ENCODE measurements around the gene CORO1C. TPM values are rescaled to one million over a fixed set of nuclear protein-coding genes. Genes with fewer than 3 reads are reported as not detected.
"Not testable (repeated sequence)": the region's sequence is repeated elsewhere in the genome, so short reads cannot be mapped to it uniquely, and the experiment has no call there.

CORO1C gene
- 10 to 100 TPM; 52.9 to 65.9 (median 61.8) TPM for polyA plus RNA-seq (ENCODE audit: insufficient read length in 4 of 4)

DNA sequence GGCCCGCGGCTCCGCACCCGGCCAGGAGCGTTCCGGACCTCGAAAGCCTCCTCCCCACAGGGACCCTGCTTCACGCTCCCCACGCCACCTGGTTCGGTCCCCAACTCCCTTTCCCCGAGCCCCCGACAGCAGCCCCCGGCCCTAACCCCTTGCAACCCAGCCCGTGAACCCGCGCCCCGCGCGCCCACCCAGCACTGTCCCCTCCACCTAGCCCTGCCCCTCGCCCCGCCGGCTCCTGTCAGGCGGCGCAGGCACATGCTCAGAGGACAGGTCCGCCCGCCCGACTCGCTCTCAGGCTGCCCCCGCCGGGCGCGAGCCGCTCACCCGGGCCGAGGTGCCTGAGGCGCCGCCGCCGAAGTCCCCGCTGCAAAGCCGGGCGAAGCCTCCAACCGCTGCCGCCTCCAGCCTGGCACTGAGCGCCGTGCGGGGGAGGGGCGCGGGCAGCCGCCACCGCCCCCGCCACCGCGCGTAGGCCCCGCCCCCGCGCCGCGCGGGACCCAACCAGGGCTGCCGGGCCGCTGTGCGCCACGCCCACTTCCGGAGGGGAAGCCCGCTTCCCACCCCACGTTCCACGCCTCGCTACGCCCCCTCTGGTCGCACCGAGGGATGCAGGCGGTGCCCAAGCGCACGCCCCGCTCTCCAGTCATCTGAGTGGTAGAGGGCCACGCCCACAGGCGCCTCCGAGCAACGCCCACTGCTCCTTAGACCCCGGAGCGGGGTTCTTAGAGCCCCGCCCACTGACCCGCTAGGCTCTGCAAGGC, at the start of gene CORO1C:
Gene CORO1C (minus strand): TSS at position 414 of the 761 bp plus-strand sequence. CDS start 30,200 bp downstream, outside the sequence.
- peak; percentile 86 to 93 (median 89) for DNase-seq (ENCODE audit: low read depth in 4 of 4, low spot score in 2 of 4)

DNA sequence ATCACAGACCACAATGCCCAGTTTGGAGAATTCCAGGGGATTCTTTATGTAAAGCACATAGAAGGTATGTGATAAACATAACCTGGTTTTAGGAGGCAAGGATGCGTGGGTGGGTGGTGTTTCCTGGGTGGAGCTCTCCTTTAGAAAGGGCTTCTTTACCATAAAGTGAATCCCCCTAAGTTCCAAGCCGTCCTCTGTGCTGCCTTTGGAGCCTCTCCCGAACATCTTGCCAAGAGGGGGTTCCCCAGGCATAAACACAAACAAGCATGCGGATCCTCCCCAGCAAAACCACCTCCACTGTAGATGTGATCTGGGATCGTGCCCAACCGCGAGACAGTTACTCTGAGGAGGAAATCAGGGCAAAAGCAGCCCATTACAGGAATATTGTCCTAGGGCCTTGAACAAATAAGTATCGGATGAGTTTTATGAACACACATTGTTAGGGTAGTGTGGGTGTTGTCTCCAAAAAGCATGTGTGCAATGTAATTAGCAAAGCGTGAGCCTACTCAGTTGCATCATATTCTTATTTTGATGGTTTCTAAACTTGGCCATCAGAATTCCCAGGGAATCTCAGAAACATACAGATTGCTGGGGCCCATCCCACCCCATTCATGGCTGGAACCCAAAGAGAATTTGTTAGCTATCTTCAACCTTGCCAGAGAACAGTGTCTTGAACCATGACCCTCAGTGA, 48.8 kb upstream of the CORO1C start:
- DNase-seq (ENCODE audit: low read depth in 4 of 4, low spot score in 2 of 4), result no peak

DNA sequence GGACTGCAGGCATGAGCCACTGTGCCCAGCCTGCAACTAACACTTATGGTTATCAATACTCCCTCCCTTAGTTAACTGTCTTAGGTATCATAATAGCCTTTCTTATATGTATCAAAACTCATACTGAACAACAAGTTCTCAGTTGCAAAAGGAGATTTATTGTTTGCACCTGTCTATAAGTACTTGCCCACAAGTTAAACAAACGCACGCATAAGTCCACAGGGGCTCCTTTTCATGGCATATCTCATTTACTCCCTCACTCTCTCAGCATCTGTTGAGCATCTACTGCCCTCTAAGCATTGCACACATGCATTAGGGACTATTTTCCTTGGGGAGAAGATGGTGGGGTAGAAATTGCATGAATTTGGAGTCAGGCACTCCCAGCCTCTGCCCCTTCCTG, 46.7 kb upstream of the CORO1C start:
- no peak for DNase-seq (ENCODE audit: low read depth in 4 of 4, low spot score in 2 of 4)

DNA sequence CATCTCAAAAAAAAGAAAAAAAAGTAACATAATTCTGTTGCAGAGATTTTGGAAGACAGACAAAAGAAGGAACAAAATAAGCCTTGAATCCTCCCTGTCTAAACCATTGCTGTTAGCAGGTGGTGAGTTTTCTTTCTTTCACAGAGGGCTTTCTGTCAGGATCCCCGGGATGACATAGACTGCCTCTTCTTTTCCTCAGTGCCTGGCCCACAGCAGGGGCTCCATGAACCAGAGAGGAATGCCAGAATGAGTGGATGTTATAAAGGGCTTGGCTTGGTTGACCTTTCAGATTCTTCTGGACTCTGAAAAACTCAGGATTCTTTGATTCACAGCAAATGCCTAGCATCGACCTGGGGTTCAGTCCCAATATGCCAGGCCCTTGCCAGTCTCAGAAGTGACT, 45.8 kb upstream of the CORO1C start:
- DNase-seq (ENCODE audit: low read depth in 4 of 4, low spot score in 2 of 4), result no peak

DNA sequence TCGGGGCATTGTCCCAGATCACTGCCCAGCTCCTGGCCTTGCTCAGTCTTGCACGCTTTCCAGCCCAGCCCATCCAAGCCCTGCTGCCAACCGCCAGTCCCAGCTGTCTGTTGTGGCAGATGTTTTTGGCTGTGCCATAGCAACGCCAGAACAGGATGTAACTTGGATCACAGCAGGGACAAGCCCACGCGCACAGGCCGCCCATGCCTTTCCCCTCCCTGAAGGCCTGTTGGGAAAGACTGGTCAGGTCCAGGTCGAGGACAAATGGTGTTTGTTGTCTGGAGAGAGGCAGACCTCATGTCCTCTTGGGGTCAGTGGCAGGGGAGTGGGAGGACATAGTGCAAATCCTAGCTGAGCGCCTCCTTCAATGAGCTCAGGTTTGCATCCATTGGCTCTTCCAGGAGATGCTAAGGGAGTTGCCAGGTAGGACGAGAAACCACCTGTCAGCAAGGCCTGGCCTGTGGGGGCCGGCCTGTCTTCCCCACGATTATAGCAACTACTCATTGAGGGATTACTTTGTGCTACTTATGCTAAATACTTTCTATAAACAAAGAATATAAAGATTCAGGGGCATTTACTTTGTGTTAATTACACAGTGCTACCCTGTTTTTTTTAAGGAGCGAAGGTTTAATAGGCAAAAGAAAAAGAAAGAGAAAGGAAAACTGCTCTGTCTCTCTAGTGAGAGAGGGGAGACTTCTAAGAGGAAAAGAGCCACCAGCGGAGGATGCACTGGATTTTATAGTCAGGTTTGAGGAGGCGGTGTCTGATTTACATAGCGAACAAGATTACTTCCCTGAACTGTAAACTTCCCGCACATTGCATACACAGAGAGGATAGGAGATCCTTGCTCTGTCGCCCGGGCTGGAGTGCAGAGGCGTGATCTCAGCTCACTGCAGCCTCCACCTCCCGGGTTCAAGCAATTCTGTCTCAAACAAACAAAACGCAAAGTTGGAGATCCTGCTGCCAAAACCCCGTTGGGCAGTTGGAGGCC, 42.8 kb upstream of the CORO1C start:
- DNase-seq (ENCODE audit: low read depth in 4 of 4, low spot score in 2 of 4), result peak in 1 of 4 donors; percentile 47

DNA sequence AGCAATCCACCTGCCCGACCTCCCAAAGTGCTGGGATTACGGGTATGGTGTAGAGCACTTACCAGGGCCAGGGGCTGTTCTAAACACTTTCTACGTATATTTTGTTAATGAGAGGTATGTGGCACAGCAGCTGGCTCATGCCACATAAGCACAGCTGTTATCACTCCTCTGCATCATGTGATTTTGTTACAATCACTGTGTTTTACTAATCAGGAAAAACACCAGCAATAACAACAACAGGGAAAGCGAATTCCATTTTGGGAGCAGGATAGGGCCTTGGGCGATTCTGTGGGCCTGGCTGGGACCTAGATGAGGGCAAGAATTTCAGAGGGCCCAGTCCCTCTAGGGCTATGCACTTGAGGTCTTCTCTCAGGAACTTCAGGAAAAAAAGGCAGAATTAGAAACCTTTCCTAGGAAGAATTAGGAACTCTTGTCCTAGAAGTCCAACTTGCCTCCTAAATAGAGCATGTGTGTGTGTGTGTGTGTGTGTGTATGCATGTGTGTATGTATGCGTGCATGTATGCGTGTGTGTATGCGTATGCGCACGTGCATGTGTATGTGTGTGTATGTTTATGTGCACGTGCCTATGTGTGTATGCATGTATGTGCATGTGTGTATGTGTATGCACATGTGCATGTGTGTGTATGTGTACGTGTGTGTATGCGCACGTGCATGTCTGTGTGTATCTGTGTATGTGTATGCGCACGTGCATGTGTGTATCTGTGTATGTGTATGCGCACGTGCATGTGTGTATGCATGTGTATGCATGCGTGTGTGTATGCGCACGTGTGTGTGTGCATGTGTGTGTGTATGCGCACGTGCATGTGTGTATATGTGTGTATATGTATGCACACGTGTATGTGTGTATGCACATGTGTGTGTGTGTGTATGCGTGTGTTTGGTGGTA, 41.8 kb upstream of the CORO1C start:
- DNase-seq (ENCODE audit: low read depth in 4 of 4, low spot score in 2 of 4), result no peak

DNA sequence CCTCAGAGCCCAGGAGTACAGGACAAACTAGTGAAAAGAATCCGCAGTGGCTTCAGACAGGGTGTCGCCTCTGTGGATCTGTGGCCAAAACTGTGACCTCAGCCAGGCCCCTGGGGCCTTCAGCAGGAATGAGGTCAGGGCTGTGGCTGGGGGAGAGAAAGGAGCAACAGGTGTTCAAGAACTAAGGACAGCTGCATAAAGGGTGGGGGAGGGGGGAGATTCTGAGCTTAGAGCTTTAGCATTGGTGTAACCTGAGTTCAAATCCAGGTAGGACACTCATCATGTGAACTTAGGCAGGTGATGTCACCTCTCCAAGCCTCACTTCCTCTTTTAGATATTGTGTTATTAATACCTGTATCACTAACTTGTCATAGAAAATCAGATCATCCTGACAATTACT, 40.9 kb upstream of the CORO1C start:
- DNase-seq (ENCODE audit: low read depth in 4 of 4, low spot score in 2 of 4), result no peak

DNA sequence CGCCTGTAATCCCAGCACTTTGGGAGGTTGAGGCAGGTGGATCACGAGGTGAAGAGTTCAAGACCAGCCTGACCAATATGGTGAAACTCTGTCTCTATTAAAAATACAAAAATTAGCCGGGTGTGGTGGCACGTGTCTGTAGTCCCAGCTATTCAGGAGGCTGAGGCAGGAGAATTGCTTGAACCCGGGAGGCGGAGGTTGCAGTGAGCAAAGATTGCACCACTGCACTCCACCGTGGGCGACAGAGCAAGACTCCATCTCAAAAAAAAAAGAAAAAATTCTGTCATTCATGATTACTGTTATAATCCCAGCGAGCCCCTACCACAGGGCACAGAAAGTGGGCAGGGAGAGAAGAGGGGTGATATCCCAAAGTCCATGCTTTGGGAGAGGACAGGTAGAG, 40.5 kb upstream of the CORO1C start:
- DNase-seq (ENCODE audit: low read depth in 4 of 4, low spot score in 2 of 4), result not testable (repeated sequence)

DNA sequence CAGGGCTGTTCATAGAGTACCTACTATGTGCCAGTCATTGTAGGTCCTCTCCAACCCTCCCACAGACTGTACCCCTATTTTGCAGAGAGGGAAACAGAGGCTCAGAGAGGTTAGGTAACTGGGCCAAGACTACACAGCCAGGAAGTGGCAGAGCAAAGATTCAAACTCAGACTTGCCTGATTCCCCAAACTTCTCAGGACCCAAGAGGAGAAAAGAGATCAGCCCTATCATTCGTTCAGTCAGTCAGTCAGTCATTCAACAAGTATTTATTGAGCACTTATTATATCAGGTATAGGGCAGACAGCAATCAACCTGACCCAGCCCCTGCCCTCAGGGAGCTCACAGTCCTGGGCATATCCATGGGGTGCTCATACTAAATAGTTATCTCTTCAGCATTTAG, 39.6 kb upstream of the CORO1C start:
- DNase-seq (ENCODE audit: low read depth in 4 of 4, low spot score in 2 of 4), result no peak

DNA sequence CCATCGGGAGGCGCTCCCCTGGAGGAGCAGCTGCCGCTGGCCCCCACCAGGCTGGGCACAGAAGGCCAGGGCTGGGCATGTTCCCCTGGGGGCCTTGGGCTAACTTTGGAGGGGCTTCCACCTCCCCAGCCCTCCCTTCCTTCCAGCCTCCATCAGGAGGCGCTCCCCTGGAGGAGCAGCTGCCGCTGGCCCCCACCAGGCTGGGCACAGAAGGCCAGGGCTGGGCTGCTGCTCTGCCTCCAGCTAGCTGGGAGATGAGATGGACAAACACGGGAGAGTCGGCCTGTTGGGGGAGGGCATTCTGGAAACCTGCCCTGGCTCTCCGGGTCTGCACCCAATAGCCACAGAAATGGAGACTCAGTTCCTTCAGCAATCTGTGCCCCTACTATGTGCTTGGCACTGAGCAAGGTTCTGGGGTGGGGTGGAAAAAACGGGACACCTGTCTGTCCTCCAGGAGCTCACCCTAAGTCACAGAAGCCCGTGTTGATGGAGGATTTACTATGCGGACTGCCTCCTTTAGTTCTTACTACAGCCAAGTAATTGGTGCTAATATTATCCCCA, 39.0 kb upstream of the CORO1C start:
- DNase-seq (ENCODE audit: low read depth in 4 of 4, low spot score in 2 of 4), result no peak

DNA sequence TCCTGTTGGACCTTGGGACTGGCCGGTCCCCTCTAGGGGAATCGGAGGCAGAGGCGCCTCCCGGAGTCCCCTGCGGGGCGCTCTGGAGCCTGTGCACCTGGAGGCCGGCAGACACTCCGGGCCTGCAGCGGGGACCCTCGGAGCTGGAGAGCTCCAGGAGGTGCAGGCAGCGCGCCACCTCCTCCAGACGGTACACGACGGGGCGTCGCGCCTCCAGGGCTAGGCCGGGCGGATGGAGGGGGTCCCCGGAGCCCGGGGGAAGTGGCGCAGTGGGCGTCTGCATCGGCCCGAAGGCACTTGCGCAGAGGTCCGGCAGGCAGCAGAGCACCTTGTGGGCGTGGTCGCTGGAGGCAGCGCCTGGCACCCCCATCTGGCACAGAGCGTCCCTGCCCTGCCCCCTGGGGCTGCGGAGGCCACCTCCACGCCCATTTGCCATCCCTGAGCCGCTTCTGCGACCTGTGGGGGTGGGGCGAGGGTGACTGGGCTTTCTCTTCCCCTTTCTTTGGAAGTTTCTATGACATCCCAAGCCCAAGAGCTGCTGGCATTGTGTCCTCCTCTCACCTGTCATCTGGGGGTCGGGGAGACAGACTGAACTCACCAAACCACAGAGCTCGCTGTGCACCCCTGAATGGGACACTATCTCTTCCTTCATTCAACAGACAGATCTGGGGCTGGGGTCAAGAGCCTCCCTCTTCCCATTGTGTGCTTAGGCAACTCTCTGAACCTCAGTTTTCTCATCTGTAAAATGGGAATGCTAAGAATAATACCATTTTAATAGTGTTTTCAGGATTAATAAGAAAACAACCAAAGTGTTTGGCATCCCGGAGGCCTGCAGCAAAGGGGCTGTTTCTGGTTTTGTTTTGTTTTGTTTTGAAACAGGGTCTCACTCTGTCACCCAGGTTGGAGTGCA, 37.5 kb upstream of the CORO1C start:
- DNase-seq (ENCODE audit: low read depth in 4 of 4, low spot score in 2 of 4), result no peak

DNA sequence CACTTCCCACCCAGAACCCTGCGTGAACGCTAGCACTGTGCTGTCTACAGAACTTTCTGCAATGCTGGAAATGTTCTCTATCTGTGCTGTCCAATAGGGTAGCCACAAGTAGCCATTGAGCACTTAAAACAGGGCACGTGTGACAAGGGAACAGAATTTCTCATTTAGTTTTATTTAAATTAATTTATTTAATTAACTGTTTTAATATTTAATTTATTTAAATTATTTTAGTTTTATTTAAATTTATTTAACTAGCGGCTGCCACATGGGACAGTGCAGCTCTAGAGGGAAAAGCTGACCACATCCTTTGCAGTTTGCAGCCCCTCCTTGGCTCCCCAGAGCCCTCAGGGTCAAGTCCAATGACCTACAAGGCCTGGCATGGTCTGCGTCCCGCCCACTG, 35.0 kb upstream of the CORO1C start:
- DNase-seq (ENCODE audit: low read depth in 4 of 4, low spot score in 2 of 4), result no peak

DNA sequence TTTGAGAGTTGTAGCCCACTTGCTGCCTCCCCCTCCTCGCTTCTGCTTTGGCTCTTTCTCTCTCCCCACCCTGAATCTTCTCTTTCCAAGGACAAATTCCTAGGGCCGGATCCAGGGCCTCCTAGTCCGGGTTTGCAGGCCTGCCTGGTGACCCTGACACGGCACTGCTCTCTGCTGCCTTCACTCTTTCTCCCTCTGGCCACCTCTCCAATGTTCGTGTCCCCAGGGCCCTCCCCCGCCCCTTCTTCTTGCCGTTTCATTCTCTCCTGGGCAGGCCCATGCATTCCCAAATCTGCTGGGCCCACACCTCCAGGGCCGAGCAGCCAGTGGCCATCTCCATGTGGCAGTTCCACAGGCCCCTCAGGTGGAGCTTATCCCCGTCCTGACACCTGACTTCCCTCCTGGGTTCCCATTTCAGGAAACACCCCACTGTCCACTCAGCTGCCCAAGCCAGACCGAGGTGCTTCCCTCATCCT, 34.0 kb upstream of the CORO1C start:
- DNase-seq (ENCODE audit: low read depth in 4 of 4, low spot score in 2 of 4), result no peak

DNA sequence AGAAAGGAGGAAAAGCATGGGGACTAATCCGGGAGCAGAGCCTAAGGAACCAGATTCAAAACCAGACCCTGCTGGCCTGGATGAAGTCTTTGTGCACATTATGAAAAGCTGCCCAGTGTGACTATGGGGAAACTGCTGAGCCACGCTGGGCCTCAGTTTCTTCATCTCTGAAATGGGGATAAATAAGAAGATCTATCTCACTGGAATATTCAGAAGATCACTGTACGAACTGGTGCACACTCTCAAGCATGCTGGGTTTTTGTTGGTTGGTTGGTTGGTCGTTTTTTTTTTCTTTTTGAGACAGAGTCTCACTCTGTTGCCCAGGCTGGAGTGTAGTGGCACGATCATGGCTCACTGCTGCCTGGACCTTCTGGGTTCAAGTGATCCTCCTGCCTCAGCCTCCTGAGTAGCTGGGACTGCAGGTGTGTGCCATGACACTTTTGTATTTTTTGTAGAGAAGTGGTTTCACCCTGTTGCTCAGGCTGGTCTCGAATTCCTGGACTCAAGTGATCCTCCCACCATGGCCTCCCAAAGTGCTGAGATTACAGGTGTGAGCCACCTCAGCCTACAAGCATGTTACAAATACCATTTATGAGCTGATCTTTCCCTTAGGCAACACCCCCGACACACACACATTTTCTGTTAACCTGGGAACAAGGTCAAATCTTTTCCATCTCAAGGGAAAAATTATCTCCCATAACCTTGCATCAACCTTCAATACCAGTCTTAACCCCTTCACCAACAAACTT, 33.4 kb upstream of the CORO1C start:
- DNase-seq (ENCODE audit: low read depth in 4 of 4, low spot score in 2 of 4), result no peak

DNA sequence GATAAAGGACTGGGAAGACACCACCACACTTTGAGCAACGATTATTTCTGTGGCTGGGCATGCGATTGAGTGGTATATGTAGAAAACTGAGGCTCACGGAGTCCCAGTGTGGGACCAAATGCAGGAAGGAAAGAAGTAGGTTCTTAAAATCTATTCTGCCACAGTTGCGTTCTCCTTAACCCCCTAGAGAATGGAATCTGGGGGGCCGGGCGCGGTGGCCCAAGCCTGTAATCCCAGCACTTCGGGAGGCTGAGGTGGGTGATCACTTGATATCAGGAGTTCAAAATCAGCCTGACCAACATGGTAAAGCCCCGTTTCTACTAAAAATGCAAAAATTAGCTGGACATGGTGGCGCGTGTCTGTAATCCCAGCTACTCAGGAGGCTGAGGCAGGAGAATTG, 29.9 kb upstream of the CORO1C start:
- DNase-seq (ENCODE audit: low read depth in 4 of 4, low spot score in 2 of 4), result no peak

DNA sequence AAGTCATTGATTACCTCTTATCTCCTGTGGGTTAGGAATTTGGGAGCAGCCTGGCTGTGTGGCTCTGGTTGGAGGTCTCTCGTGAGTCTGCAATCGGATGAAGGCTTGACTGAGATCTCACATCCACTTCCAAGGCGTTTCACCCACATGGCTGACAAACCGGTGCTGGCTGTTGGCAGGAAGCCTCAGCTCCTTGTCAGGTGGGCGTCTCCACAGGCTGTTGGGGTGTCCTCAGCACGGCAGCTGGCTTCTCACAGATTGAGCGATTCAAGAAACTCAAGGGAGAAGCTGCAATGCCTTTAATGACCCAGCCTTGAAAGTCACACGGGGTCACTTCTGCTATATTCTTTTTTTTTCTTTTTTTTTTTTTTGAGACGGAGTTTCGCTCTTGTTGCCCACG, 28.6 kb upstream of the CORO1C start:
- no peak for DNase-seq (ENCODE audit: low read depth in 4 of 4, low spot score in 2 of 4)

DNA sequence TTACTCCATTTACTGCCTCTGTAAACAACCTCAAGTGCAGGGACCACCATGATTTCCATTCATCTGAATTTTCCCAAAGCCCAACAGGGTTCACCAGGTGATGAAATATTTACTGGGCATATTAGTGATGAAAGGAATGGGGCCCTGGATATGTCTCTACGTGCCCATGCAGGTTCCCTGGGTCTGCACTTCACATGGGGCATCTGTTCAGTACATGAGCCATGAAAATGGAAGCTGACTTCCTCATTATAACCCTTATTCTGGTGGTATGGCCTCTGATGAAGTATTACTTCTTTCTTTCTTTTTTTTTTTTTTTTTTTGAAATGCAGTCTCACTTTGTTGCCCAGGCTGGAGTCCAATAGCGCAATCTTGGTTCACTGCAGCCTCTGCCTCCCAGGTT, 26.5 kb upstream of the CORO1C start:
- no peak for DNase-seq (ENCODE audit: low read depth in 4 of 4, low spot score in 2 of 4)

DNA sequence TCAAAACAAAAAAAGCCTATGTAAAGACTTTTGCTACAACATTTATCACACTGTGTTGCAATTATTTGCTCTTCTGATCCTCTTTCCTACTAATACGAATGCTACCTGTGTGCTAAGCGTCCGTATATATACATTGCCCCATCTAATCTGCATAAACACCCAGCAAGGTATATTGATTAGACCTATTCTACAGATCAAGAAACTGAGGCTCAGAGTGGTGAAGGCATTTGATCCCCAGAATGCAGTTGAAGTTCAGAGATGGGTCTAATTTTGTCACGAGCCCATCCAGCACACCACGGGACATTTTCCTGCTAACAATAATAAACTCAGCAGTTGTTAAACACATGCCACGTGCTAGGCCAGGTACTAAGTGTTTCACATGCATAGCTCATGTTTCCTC, 25.1 kb upstream of the CORO1C start:
- DNase-seq (ENCODE audit: low read depth in 4 of 4, low spot score in 2 of 4), result no peak

Data from left renal cortex interstitium (tissue), 4 donors.